GM21619 (cell line): ENCODE measurements around the gene ATG13.
"Not testable (repeated sequence)": the region's sequence is repeated elsewhere in the genome, so short reads cannot be mapped to it uniquely, and the experiment has no call there.

Experiments used
- ATAC-seq: cut with Tn5 transposase; IDR thresholded peaks from one replicate; pipeline ENCODE4 v1.9.1; 2021; ENCODE audit not compliant: unreplicated experiment

Gene ATG13

DNA sequence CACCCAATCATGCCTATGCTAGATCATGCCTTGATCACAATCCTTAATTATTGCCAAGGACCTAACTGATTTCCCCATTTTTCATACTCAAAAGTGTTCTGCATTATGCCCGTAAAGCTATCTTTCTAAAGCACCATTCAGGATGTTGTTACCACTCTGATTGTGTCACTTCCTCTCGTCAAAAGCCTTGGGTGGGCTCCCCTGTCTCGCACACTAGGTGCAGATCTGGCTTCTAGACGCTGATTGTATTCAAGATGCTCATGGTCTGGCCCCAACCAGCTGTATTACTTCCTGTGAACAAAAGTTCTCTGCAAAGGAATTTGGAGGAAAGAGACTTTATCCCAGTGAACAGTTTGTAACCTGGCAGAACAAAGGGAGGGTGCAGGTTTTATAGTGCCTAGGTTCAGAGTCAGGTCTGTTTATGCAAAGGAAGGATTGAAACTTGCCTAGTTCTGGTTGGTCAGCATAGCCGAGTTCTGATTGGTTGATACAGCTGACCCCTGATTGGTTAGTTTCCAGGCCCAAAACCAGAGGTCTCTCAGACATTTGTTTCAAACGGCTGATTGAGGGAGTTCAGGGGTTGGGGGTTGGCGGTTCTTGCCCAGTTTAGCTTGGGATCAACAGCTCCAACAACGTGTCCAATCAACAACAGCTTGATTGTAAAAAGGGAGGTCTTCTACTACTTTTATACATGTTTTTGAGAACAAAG is 25.4 kb downstream of the ATG13 start:
- no peak for ATAC-seq

DNA sequence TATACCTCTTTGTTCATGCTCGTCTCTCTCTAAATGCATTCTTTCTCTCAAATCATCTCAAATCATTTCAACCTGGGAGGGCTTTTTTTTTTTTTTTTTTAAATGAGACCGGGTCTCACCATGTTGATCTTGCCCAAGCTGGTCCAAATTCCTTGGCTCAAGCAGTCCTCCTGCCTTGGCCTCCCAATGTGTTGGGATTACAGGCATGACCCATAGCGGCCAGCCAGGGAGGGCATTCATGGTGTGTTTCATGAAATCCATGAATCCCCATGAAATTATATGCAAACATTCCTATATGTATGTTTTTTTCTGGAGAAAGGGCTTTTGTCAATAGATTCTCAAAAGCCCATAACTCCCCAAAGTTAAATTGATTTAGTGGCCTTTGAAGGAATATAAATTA is 26.2 kb downstream of the ATG13 start:
- ATAC-seq: no peak

DNA sequence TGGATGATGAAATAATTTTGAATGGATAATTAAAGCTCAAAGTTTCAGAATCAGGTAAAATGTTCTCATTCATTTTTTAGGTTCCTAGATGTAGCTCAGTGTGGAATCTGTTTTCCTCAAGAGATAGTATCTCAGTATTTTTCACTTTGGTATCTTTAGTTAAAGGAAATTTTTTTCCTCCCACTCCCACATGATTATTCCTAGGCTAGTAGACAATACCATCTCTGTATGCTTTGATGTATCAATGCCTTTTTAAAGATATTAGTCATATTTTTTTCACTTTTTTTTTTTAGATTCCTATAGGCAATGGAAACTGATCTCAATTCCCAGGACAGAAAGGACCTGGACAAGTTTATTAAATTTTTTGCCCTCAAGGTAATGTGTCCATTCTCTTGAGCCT is 26.6 kb downstream of the ATG13 start:
- ATAC-seq: no peak

DNA sequence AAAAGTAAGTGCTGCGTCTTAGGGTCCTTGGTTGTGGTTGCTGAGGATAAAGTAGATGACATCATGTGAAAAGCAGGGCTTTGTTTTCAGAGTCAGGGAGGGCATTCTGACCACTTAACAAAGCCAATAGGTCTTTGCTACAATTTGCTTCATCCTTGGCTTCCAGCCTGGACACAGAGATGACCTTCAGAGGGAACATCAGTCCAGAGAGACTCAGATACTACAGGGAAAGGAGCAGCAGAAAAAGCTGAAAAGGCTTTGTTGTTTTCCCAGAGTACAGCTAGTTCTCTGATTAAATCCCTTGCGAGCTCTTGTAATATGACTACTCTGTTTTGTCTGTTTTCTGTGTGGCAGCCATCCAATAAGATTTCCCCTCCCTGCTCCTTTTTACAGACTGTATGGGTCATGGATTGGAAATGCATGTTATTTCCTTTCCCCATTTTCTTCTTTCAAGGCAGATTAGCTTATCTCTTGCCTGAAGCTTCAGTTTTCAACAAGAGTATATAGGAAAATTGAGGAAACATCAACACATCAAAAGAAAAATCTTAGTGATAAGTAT is 31.9 kb downstream of the ATG13 start:
- no peak for ATAC-seq

DNA sequence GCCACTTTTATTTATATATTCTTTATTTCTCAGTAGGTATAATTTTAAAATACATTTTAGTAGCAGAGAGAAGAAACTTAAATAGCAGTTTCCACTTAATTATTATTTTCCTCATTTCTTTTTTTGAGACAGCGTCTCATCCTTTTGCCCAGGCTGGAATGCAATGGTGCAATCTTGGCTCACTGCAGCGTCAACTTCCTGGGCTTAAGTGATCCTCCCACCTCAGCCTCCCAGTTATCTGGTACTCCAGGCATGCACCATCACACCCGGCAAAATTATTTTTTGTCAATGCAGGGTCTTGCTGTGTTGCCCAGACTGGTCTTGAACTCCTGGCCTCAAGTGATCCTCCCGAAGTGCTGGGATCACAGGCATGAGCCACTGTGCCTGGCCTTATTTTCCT is 38.3 kb downstream of the ATG13 start:
- ATAC-seq: no peak

DNA sequence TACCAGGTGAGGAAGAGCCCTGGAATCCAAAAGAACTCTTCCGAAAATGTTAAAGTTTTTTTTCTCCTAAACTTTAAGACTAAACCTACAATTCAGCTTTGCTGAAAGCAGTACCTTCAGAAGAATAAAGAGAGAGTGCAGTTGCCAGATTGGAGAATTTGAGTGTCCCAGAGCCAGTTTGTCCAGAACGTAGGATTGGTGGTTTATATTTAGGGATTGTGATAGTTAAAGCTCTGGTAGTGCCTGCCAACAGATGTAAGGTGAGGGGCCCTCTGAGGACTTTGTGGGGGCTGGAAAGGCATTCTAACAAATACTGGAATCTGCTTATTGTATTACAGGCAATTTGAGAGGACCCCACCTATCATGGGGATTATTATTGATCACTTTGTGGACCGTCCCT is 39.8 kb downstream of the ATG13 start:
- no peak for ATAC-seq

DNA sequence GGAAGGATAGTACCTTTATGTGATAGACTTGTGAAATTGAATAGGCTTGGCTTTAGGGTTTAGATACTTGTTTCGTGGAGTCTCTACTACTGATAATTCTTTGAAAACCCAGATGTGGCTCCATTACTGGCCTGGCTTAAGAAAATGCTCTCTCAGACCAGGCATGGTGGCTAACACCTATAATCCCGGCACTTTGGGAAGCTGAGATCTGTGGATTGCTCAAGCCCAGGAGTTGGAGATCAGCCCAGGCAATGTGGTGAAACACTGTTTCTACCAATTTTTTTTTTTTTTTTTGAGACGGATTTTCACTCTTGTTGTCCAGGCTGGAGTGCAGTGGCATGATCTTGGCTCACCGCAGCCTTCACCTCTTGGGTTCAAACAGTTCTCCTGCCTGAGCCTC is 40.9 kb downstream of the ATG13 start:
- no peak for ATAC-seq

DNA sequence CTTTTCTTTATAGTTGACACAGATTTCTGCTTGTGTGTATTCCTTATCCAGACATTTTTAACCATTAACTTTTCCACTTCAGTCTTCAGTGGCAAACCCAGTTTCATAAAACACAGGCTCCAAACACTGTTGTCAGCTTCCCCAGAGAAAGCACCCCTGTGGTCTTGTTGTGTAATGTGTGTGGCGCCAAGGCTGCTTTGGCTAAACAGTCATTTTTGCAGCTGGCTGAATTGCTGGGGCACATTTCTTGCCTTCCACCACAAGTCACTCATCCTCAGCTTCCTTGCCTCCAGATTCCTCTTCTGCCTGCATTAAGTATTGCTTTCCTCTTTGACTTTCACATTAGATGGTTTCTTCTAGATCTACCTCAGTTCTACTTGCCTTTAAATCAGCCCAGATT is 42.6 kb downstream of the ATG13 start:
- ATAC-seq: no peak

DNA sequence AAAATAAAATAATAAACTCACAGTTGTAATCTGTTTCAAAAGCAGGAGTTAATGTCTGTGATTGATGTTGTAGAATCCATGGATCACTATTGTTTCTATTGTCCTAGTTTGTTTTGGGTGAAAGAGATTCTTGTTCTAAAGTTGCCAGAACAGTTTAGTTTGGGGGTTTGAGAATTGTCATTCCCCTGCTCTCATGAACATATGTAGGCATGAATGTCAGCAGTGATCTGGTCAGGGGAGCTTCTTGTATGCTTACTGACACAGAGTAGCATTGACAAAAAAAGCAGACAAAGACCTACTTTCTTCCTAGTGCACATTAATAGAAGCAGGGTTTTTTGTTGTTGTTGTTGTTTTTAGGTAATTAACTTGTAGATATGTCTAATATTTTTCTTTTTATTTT is 44.5 kb downstream of the ATG13 start:
- ATAC-seq: no peak

DNA sequence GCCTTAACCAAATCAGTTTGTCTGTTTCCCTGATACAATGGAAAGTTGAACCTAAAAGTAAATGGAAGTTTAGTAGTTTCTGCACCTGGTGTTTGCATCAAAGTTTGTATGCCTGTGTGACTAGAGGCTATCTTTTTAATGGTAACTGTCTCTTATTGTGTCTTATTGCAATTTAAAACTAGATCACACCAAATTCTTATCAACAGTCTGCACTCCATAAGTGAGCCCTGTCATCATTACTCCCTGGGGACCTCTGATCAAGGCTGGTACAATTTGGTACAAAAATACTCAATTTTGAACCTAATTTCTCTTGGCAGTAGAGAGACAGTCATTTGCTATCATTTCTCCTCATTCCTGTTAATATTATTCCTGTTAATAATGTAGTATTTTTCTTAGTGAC is 45.0 kb downstream of the ATG13 start:
- ATAC-seq: no peak

DNA sequence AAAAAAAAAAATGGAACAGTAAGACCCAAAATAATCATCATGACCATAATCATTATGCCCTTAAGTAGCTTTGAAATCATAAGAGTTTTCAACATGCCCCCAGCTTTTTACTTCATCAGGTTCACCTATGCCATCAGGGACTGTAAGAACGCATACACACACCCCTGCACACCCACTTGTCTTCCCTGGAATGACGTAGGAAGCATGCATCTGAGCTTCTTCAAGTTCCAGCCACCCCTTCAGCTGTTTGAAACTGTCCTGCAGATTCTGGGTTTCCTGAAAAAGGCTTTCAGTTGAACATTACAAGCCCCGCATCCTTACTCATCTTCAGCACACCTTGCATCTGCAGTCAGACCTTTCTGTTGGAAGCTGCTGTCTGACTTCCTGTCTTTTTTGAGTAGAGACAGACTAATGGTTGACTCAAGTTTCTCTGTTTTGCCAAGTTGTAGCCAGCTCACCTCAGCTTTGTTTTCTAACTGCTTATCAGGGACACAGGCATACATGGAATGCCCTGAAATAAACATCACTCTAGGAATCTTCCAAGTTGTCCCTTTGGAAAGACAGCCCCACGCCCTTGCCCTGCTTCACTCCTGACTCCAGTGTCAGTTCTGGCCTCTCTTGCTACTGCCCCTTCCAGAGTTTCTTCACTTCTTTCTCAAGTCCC is 46.1 kb downstream of the ATG13 start:
- ATAC-seq: no peak

DNA sequence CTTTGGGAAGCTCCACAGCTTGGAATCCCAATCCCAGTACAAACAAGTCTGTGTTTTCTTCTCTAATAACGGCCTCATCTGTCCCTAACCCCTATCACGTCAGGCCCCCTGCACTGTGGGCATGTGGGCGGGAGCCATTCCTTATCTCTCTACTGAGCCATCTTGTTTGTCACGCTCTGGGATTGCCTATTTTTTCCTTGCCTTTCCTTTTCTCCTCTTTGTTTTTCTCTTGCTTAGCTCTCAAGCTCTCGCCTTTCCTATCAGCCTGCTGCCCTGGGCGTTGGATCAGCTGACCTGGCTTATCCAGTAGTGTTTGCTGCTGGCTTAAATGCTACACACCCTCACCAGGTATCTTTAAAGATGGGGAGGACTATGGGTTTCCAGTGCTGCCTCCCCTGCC is 47.3 kb downstream of the ATG13 start:
- no peak for ATAC-seq

DNA sequence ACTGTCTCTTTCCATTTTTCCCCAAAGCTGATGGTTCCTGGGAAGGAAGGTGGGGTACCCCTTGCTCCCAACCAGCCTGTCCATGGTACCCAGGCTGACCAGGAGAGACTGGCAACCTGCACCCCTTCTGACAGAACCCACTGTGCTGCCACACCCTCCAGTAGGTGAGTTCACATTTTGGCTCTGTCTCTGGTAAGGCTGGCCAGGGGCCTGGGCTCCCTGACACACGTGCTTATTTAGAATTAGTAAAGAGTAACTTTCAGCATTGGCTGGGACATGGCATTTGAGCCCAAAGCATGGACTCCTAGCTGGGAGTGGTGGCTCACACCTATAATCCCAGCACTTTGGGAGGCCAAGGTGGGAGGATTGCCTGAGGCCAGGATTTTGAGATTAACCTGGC is 48.0 kb downstream of the ATG13 start:
- ATAC-seq: no peak

DNA sequence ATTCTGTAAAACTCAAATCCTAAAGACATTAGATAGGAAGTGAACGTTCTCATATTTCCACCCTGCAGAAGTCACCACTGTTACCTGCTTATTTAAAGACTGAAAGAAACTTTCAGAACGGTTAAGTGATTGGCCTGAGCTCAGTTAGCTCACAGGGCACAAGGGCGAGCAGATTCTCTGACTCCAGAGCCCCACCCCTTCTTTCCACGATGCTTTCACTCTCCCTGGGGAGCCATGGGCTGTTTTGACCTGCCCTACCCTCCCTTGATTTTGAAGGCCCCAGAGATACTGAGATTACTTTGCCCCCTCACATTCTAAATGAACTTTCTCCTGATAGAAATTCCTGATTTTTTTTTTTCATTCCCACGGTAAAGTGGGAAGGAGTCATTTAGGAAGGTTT is 49.2 kb downstream of the ATG13 start:
- ATAC-seq: no peak

DNA sequence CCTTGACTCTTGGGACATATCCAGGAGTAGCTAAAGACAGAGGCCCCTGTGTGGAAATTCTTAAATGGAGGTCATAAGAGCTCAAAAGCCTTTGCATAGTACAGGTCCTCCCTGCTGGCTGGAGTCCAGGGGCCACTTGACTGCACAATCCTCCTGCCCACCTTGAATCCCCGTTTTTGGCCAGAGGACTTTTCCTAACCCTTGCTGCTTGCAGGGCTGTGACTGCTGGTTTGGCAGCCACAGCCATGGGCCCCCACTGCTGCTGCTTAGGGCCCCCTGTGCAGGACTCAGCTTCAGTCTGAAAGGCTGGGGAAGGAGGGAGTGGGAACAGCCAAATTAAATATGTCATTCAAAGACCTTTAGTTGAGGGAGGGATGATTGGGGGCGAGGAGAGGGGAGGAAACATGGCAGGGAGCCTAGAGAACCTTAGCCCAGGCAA is 49.7 kb downstream of the ATG13 start:
- no peak for ATAC-seq

DNA sequence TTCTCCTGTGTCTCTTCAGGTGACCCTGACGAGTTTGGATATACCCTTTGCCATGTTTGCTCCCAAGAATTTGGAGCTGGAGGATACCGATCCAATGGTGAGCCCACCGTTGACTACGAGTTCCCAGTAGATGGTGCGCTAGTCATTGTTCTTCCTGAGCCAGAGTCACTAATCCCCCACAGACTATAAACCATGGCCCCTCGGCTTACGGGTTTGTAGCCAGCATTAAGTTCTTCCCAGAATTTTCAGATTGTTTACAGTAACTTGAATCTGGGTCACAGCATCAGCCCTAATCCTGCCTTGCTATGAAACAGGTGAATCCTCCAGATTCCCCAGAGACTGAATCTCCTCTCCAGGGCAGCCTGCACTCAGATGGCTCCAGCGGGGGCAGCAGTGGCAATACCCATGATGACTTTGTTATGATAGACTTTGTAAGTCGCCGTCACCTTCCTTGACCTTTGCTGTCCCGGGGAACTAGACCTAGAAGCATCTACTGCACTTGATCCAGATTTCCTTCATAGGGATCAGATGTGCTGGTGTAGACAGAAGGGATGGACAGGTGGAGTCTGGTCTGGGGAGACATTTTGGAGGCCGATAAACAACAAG is 51.2 kb downstream of the ATG13 start:
- no peak for ATAC-seq

DNA sequence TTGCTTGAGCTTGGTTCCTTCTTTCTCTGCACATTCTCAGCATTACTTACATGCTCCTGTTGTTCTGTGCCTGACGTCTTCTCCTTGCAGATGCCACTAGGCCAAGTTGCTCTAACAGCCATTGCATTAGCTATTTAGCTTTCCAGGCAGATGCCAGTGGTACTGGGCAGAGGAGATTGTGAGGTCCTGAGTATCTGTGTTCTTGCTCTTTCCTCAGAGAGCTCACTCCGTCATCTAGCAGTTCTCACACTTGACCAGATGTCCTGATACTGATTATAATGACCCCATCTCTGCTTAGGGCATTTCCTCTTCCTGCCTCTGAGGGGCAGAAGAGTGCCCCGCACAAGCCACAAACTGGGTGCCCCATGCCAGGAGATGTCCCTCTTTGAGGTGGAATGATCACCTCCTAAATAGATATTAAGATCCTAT is 52.4 kb downstream of the ATG13 start:
- no peak for ATAC-seq

DNA sequence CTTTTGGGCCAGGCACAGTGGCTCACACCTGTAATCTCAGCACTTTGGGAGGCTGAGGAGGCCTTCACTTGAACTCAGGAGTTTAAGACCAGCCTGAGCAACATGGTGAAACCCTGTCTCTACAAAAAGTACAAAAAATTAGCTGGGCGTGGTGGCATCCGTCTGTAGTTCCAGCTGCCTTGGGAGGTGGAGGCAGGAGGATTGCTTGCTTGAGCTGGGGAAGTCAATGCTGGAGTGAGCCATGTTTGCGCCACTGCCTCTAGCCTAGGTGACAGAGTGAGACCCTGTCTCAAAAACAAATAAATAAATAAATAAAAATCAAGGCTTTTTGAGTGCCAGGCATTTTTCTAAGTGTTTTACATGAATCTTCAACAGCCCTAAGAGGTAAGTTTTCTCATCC is 53.2 kb downstream of the ATG13 start:
- not testable (repeated sequence) for ATAC-seq

DNA sequence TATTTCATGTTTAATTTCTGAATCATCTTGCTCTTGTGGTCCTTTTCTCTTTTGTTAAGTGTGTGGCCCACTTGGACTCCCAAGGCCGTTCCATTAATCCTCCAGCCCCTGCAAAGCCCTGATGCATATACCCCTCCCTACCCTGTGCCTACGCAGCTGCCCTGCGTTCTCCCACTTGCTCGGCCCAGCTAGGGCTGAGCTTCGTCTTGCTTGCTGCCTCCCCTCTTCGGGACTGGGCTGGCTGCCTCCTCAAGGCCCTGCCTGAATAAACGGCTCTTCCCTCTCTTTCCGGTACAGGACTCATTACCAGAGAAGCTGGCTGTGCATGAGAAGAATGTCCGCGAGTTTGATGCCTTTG is 54.6 kb downstream of the ATG13 start:
- no peak for ATAC-seq

DNA sequence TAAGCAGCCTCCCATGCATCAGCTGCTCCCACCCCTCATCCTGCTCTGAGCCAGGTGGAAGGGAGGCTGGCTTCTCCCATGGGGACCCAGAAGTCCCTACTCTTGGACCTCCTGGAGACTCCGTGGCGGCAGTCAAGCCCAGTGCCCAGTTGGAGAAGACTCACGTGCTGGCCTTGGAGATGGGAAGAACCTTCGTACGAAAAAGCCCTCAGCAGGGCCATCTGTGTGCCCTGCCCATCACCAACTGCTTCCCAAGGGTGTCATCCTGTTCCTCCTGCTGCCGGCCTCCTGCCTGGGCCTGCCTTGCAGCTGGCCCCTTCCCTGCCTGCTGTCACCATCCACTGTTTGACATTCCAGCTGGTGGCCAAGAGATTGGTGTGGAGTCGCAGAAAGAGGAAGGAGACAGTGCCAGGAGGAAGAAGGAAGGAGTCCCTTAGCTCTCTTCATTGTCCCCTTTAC is 55.1 kb downstream of the ATG13 start:
- no peak for ATAC-seq

DNA sequence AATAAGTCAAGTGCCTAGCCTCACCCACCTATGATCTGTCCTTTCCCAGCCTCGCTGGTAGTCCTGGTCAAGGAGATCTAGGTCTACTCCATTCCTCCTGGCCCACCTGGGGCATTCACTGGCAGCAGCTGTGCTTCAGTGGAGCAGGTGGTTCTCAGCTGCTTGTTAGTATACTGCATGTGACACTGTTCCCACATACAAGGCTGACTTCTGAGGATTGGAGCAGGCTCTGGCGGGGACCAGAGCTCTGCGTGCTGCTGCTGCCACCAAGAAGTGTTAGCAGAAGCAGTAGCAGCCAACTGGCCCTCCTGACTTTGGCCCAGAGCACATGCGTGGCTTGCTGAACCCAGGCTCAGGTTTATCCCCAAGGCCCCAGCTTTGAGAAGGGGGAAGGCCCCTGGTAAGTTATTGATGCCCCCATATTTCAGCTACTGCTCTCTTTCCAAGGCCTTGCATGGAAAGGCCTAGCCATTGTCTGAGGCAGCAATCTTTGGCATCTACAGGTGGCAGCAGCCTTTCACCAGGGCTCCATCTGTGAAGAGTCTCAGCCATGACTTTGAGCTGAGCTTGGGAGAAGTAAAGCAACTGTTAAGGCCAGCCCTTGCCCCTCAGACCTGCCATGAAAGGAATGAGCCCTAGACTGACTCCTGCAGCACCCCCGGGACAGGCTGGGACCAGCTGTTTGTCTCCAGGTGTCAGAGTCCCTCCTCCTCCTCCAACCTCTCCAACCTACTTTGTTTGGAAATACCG is 56.5 kb downstream of the ATG13 start:
- no peak for ATAC-seq
